CD8-positive, alpha-beta memory T cell (primary cell): ENCODE measurements around the gene MACROD2. TPM values are rescaled to one million over a fixed set of nuclear protein-coding genes. Genes with fewer than 3 reads are reported as not detected.

Source experiments
- CTCF ChIA-PET: fragments of 350-600 bp; sonication (Branson Sonifier 250); formaldehyde crosslinking; loops from one replicate; lab custom pipeline; 2021; ENCODE audit warnings: antibody characterized with exemption; lab: Charles Lee
- POLR2A ChIA-PET: fragments of 350-600 bp; sonication (Branson Sonifier 250); formaldehyde crosslinking; loops from one replicate; lab custom pipeline; 2021; ENCODE audit warnings: antibody characterized with exemption; lab: Charles Lee
- DNase-seq, 5 donors: peaks; one replicate each; pipeline versions ENCODE4 v3.0.0 to v3.0.0-alpha.2; 2020 to 2022; ENCODE audit warnings: mixed read lengths in 1 of 5
- H3K27ac ChIP-seq: one replicate; pipeline ENCODE4 v1.7.0; 2013; ENCODE audit warnings: low read depth, mild to moderate bottlenecking, low read length, moderate library complexity
- H3K27me3 ChIP-seq: 2 replicates; pipeline ENCODE4 v1.7.0; 2013; ENCODE audit warnings: low read length, mild to moderate bottlenecking; ENCODE audit not compliant: insufficient read depth, poor library complexity, severe bottlenecking
- H3K36me3 ChIP-seq: 2 replicates; pipeline ENCODE4 v1.7.0; 2013; ENCODE audit warnings: mild to moderate bottlenecking, low read length, moderate library complexity; ENCODE audit not compliant: insufficient read depth
- H3K4me1 ChIP-seq: 2 replicates; pipeline ENCODE4 v1.7.0; 2013; ENCODE audit warnings: mild to moderate bottlenecking, low read length, moderate library complexity; ENCODE audit not compliant: insufficient read depth
- H3K4me3 ChIP-seq: 2 replicates; pipeline ENCODE4 v1.7.0; 2013; ENCODE audit warnings: mild to moderate bottlenecking, low read length
- H3K9me3 ChIP-seq: 2 replicates; pipeline ENCODE4 v1.7.0; 2013; ENCODE audit warnings: mild to moderate bottlenecking, low read length
- H3K27ac Mint-ChIP-seq, 8 donors: one replicate each; pipeline ENCODE4 v1.8.0; 2020 to 2021; ENCODE audit warnings: mixed read lengths in 8 of 8, mild to moderate bottlenecking in 6 of 8, inconsistent platforms in 3 of 8, moderate library complexity in 3 of 8
- H3K27me3 Mint-ChIP-seq, 2 donors: one replicate each; pipeline ENCODE4 v1.8.0; 2020 to 2021; ENCODE audit warnings: mixed read lengths in 2 of 2, mild to moderate bottlenecking in 1 of 2, moderate library complexity in 1 of 2
- H3K36me3 Mint-ChIP-seq, 3 donors: one replicate each; pipeline ENCODE4 v1.8.0; 2020 to 2021; ENCODE audit warnings: mixed read lengths in 3 of 3, inconsistent platforms in 1 of 3, mild to moderate bottlenecking in 1 of 3
- H3K4me1 Mint-ChIP-seq, 3 donors: one replicate each; pipeline ENCODE4 v1.8.0; 2020 to 2021; ENCODE audit warnings: mixed read lengths in 3 of 3, inconsistent platforms in 1 of 3, mild to moderate bottlenecking in 1 of 3
- H3K4me3 Mint-ChIP-seq, 7 donors: one replicate each; pipeline ENCODE4 v1.8.0; 2020 to 2021; ENCODE audit warnings: mixed read lengths in 7 of 7, mild to moderate bottlenecking in 6 of 7, moderate library complexity in 4 of 7, inconsistent platforms in 2 of 7
- H3K9me3 Mint-ChIP-seq, 5 donors: one replicate each; pipeline ENCODE4 v1.8.0; 2020 to 2022; ENCODE audit warnings: mixed read lengths in 5 of 5, mild to moderate bottlenecking in 3 of 5, moderate library complexity in 2 of 5, inconsistent platforms in 1 of 5
- polyA plus RNA-seq: library from polyadenylated mRNA; unstranded; fragments of 300-500 nt; fragmentation: Illumina TruSeq; gene quantifications from one replicate; pipeline ENCODE4 v1.2.3, GENCODE V29; 2021
- total RNA-seq, 2 experiments: library from RNA; stranded (reverse); gene quantifications; one replicate each; pipeline ENCODE4 v1.2.3, GENCODE V29; 2021

MACROD2 gene
- total and polyA plus RNA-seq, 3 experiments from 2014 or later: not detected

DNA sequence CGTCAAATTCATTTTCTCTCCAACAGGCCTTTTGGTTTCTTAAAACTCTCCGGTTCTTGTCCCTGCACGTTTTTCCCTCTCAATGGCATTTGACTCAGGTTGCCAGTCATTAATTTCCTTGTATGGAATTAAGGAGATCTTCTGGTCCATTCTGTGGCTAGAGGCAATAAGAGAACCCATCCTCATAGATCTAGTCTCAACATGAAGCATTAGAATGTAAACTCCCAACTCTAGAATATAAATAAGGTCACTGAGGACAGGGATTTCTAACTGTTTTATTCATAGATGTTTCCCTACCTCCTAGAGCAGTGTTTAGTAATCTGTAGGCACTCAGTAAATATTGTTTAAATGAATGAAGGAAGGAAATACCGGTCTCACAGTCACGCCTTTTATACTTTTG is 527.3 kb downstream of the MACROD2 start:
- Histone ChIP-seq H3K9me3 (no peaks in the 10 kb centered on the region), H3K36me3 (no peaks in the 10 kb centered on the region), H3K4me3 (no peak overlapping the region), H3K4me1 (no peaks in the 10 kb centered on the region), H3K27ac (no peak overlapping the region), H3K27me3 (no peaks in the 10 kb centered on the region)
- H3K9me3 Mint-ChIP-seq: peaks cover 0 to 22% (median 12%) of the 10 kb centered on the region in 5 donors
- ChIA-PET POLR2A (no interaction called here), CTCF (no interaction called here)
- no peak for DNase-seq
- H3K4me3 Mint-ChIP-seq: no peak overlapping the region
- no peaks in the 10 kb centered on the region for H3K27me3 Mint-ChIP-seq
- H3K36me3 Mint-ChIP-seq: no peaks in the 10 kb centered on the region
- no peaks in the 10 kb centered on the region for H3K4me1 Mint-ChIP-seq
- H3K27ac Mint-ChIP-seq: no peak overlapping the region

DNA sequence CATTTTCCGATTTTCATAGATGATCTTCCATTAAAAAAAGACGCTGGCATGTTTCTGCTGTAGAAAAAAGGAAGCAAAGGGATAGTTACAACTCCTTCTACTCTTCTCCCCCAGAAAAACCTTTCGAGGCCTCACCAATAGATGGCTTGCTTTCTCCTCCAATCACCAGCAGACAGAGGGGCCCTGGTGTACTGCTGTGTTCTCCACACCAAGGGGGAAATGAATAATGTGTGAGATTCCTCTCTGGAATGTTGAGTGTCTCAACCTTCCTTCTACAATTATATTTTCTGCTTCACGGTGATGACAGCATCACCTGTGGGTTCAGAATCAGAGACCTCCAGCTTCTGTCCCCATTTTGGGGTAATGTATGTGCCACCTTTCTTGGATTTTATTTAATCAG is 527.8 kb downstream of the MACROD2 start:
- H3K9me3 ChIP-seq: no peaks in the 10 kb centered on the region
- Mint-ChIP-seq H3K36me3 (no peaks in the 10 kb centered on the region), H3K4me3 (no peak overlapping the region), H3K27ac (no peak overlapping the region), H3K9me3 (peaks cover 0 to 22% (median 12%) of the 10 kb centered on the region in 5 donors), H3K4me1 (no peaks in the 10 kb centered on the region), H3K27me3 (no peaks in the 10 kb centered on the region)
- ChIA-PET POLR2A (no interaction called here), CTCF (no interaction called here)
- DNase-seq: no peak
- no peaks in the 10 kb centered on the region for H3K27me3 ChIP-seq
- no peaks in the 10 kb centered on the region for H3K4me1 ChIP-seq
- no peak overlapping the region for H3K27ac ChIP-seq
- H3K4me3 ChIP-seq: no peak overlapping the region
- no peaks in the 10 kb centered on the region for H3K36me3 ChIP-seq

DNA sequence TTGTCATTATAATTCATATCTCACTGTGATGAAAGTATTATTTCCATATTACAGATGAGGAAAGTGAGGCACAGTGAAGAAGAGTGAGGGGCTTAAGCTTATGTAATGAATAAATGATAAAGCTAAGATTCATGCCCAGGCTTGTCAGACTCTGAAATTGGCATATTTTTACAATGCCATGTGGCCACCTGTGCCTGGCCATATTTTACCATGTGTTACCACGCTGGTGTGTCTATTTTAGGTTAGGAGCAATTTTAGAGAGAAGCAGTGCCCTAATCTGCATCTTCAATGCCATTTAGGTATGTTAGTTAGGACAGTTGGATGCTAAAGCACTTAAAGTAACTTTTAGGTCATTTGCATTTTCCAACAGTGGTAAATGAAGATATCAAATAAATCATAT is 530.1 kb downstream of the MACROD2 start:
- Histone ChIP-seq H3K4me1 (no peaks in the 10 kb centered on the region), H3K27me3 (no peaks in the 10 kb centered on the region), H3K9me3 (peaks cover 3% of the 10 kb centered on the region), H3K36me3 (no peaks in the 10 kb centered on the region), H3K27ac (no peak overlapping the region), H3K4me3 (no peak overlapping the region)
- Mint-ChIP-seq H3K27ac (no peak overlapping the region), H3K27me3 (no peaks in the 10 kb centered on the region), H3K36me3 (no peaks in the 10 kb centered on the region), H3K9me3 (peaks cover 0 to 26% (median 10%) of the 10 kb centered on the region in 5 donors), H3K4me3 (no peak overlapping the region), H3K4me1 (no peaks in the 10 kb centered on the region)
- no peak for DNase-seq
- POLR2A ChIA-PET: no interaction called here
- CTCF ChIA-PET: no interaction called here

DNA sequence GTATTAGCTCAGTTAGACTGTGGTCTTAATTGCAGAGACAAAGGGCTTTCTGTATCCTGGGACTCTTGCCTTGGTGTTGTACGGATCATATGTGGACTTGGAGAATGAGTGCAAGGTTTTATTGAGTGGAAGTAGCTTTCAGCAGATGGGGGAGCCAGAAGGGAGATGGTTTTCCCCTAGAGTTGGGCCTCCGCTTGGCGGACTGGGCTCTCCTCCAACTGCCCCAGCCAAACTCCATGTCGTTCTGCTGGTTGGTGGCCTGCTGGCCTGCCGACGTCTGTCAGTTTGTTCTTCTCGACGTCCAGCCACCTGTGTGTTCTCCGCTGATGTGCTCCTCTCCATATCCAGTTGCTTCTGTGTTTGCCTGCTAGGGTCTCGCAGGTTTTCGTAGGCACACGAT is 531.6 kb downstream of the MACROD2 start:
- POLR2A ChIA-PET: no interaction called here
- Mint-ChIP-seq H3K27ac (no peak overlapping the region), H3K4me3 (no peak overlapping the region), H3K4me1 (no peaks in the 10 kb centered on the region), H3K9me3 (peaks cover 0 to 32% (median 10%) of the 10 kb centered on the region in 5 donors), H3K36me3 (no peaks in the 10 kb centered on the region), H3K27me3 (no peaks in the 10 kb centered on the region)
- Histone ChIP-seq H3K4me1 (no peaks in the 10 kb centered on the region), H3K27ac (no peak overlapping the region), H3K27me3 (no peaks in the 10 kb centered on the region), H3K4me3 (no peak overlapping the region), H3K9me3 (peaks cover 3% of the 10 kb centered on the region), H3K36me3 (no peaks in the 10 kb centered on the region)
- DNase-seq: no peak
- CTCF ChIA-PET: no interaction called here

DNA sequence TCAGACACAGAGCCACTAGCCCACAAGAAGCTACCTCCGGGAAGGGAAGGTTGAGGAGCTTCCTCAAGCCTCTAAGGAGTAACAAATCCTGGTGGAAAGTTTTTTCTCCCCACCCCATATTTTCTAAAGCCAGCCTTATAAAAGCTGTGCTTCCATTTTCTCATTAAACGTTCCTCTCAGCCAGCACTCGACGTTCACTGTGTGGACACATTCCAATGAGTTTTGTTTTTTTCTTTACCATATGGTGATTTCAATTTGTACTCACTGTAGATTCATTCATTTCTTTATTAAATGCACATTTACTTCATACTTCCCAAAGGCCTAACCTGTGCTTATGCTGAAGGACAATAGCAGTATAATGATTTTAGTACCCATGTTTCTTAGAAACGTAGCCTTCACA is 536.5 kb downstream of the MACROD2 start:
- no peak overlapping the region for H3K27ac ChIP-seq
- H3K36me3 ChIP-seq: no peaks in the 10 kb centered on the region
- no peaks in the 10 kb centered on the region for H3K4me1 Mint-ChIP-seq
- no peaks in the 10 kb centered on the region for H3K4me1 ChIP-seq
- POLR2A ChIA-PET: no interaction called here
- DNase-seq: no peak
- no peak overlapping the region for H3K27ac Mint-ChIP-seq
- H3K27me3 ChIP-seq: no peaks in the 10 kb centered on the region
- peaks cover 3% of the 10 kb centered on the region for H3K9me3 ChIP-seq
- H3K4me3 Mint-ChIP-seq: no peak overlapping the region
- peaks cover 0 to 23% (median 7%) of the 10 kb centered on the region in 5 donors for H3K9me3 Mint-ChIP-seq
- H3K36me3 Mint-ChIP-seq: no peaks in the 10 kb centered on the region
- no peak overlapping the region for H3K4me3 ChIP-seq
- CTCF ChIA-PET: no interaction called here
- H3K27me3 Mint-ChIP-seq: no peaks in the 10 kb centered on the region

DNA sequence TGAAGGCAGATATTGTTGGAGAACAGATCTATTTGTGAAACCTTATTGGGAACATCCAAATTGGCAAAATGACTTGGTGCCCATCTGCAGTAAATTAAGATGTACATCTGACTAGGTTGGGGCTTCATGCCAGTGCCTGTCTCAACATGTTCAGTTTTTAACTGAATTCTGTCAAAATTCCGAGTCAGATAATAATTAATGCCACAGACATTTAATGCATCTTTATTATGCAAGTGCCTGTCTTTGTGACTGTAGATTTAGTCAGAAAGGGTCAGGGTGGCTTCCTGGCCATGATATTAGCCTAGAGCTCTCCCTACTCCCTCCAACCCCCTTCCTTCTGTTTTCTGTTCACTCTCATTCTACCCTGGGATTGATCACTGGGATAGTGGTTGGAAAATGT is 541.4 kb downstream of the MACROD2 start:
- Histone ChIP-seq H3K9me3 (no peaks in the 10 kb centered on the region), H3K27me3 (no peaks in the 10 kb centered on the region), H3K36me3 (no peaks in the 10 kb centered on the region), H3K4me3 (no peak overlapping the region), H3K27ac (no peak overlapping the region), H3K4me1 (no peaks in the 10 kb centered on the region)
- ChIA-PET CTCF (no interaction called here), POLR2A (no interaction called here)
- H3K27ac Mint-ChIP-seq: no peak overlapping the region
- no peaks in the 10 kb centered on the region for H3K4me1 Mint-ChIP-seq
- peaks cover 3 to 20% (median 14%) of the 10 kb centered on the region in 5 donors for H3K9me3 Mint-ChIP-seq
- H3K36me3 Mint-ChIP-seq: no peaks in the 10 kb centered on the region
- DNase-seq: no peak
- H3K27me3 Mint-ChIP-seq: no peaks in the 10 kb centered on the region
- no peak overlapping the region for H3K4me3 Mint-ChIP-seq

DNA sequence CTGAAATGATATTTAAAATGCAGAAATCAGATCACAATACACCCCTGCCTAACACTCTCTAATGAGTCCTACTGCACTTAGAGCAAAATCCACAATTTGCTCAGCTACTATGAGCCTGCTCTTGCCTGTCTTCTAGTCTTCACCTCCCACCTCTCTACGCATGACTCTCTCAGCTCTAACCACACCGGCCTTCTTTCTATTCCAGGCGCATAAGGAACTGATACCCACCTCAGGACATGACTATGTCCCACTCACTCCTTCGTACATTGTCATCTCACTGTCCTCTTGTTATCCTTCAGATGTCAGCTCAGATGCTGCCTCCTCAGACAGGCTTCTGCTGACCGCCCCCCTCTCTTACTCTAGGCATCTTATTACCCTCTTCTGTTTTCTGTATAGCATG is 543.1 kb downstream of the MACROD2 start:
- Histone ChIP-seq H3K4me3 (no peak overlapping the region), H3K27me3 (no peaks in the 10 kb centered on the region), H3K9me3 (no peaks in the 10 kb centered on the region), H3K4me1 (no peaks in the 10 kb centered on the region), H3K27ac (no peak overlapping the region), H3K36me3 (no peaks in the 10 kb centered on the region)
- no peaks in the 10 kb centered on the region for H3K27me3 Mint-ChIP-seq
- H3K9me3 Mint-ChIP-seq: peaks cover 3 to 19% (median 13%) of the 10 kb centered on the region in 5 donors
- H3K4me3 Mint-ChIP-seq: no peak overlapping the region
- CTCF ChIA-PET: no interaction called here
- no peak for DNase-seq
- no peaks in the 10 kb centered on the region for H3K36me3 Mint-ChIP-seq
- POLR2A ChIA-PET: no interaction called here
- peak overlapping the region in 1 of 8 donors; percentile 3 for H3K27ac Mint-ChIP-seq
- H3K4me1 Mint-ChIP-seq: no peaks in the 10 kb centered on the region

DNA sequence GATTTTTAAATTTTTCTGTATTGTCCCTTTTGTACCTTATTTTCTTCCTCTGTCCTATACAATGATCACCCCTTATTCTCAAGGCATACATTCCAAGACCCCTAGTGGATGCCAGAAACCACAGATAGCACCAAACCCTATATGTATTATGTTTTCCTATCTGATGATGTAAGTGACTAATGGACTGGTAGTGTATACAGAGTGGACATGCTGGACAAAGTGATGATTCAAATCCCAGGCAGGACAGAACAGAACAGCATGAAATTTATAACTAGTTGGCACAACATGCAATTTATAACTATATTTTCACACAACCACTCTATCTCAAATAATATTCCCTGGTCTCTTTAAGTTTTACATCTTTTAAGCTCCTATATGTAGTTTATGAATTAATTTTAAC is 547.7 kb downstream of the MACROD2 start:
- Mint-ChIP-seq H3K9me3 (peaks cover 3 to 33% (median 18%) of the 10 kb centered on the region in 5 donors), H3K36me3 (no peaks in the 10 kb centered on the region), H3K27ac (no peak overlapping the region), H3K4me1 (no peaks in the 10 kb centered on the region), H3K4me3 (no peak overlapping the region), H3K27me3 (no peaks in the 10 kb centered on the region)
- no peak overlapping the region for H3K4me3 ChIP-seq
- H3K27ac ChIP-seq: no peak overlapping the region
- no peaks in the 10 kb centered on the region for H3K36me3 ChIP-seq
- CTCF ChIA-PET: no interaction called here
- POLR2A ChIA-PET: no interaction called here
- DNase-seq: no peak
- peaks cover 5% of the 10 kb centered on the region for H3K9me3 ChIP-seq
- H3K4me1 ChIP-seq: no peaks in the 10 kb centered on the region
- no peaks in the 10 kb centered on the region for H3K27me3 ChIP-seq

DNA sequence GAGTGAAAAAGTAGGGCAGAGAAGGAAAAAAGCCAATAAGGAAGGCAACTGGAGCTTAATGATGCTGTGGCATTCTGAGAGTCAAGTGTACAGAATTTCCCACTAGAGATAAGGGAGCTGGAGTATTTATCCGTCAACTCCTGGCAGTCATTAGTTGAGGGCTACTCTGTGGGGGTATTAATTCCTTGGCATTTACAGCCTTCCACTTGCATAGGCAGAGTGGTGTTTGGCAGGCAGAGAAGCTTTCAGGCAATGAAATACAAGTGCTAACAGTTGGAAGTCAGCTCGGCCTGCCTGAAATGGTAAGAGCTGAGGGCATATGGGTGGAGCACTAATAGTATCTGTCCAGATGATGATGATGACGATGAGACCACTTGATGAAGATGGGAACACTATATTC is 549.4 kb downstream of the MACROD2 start:
- ChIA-PET POLR2A (no interaction called here), CTCF (no interaction called here)
- Mint-ChIP-seq H3K36me3 (no peaks in the 10 kb centered on the region), H3K4me3 (no peak overlapping the region), H3K4me1 (no peaks in the 10 kb centered on the region), H3K9me3 (peaks cover 3 to 20% (median 14%) of the 10 kb centered on the region in 5 donors), H3K27me3 (no peaks in the 10 kb centered on the region), H3K27ac (no peak overlapping the region)
- H3K9me3 ChIP-seq: peaks cover 5% of the 10 kb centered on the region
- no peaks in the 10 kb centered on the region for H3K27me3 ChIP-seq
- H3K4me3 ChIP-seq: no peak overlapping the region
- DNase-seq: no peak
- H3K36me3 ChIP-seq: no peaks in the 10 kb centered on the region
- H3K27ac ChIP-seq: no peak overlapping the region
- H3K4me1 ChIP-seq: no peaks in the 10 kb centered on the region
